HuH-7.5 (cell line): ENCODE results near the gene HDHD3.
"Not testable (repeated sequence)": the region's sequence is repeated elsewhere in the genome, so short reads cannot be mapped to it uniquely, and the experiment has no call there.

Source experiments
- DNase-seq: peaks from one replicate; pipeline ENCODE4 v3.0.0; 2011; ENCODE audit warnings: low spot score

The HDHD3 gene

GRCh38 chr9:113376634-113377567, at the start of gene HDHD3:
TSS of gene HDHD3 (minus strand) at chr9:113376986. CDS start at chr9:113374354, 2,632 bp downstream.
- peak; percentile 67 for DNase-seq

- no peak for DNase-seq
Measured at GRCh38 chr9:113425072-113425471, 48.3 kb upstream of the HDHD3 start.

GRCh38 chr9:113421726-113422125, 44.9 kb upstream of the HDHD3 start:
- DNase-seq: no peak

- no peak for DNase-seq
Measured at GRCh38 chr9:113417370-113417769, 40.6 kb upstream of the HDHD3 start.

- DNase-seq: no peak
Measured at GRCh38 chr9:113416149-113416721, 39.4 kb upstream of the HDHD3 start.

GRCh38 chr9:113410207-113410864, 33.5 kb upstream of the HDHD3 start, which contains the start of the genes C9orf43 and POLE3:
TSS of gene C9orf43 (plus strand) at chr9:113410747. CDS start at chr9:113413494, 2,747 bp downstream.
TSS of gene POLE3 (minus strand) at chr9:113410675. CDS start at chr9:113410293, 382 bp downstream.
- DNase-seq: peak; percentile 82

GRCh38 chr9:113409883-113410206, 33.1 kb upstream of the HDHD3 start:
- DNase-seq: no peak

GRCh38 chr9:113409481-113409880, 32.7 kb upstream of the HDHD3 start:
- DNase-seq: no peak

- DNase-seq: not testable (repeated sequence)
Measured at GRCh38 chr9:113406873-113407511, 30.2 kb upstream of the HDHD3 start.

- DNase-seq: not testable (repeated sequence)
Measured at GRCh38 chr9:113406353-113406752, 29.6 kb upstream of the HDHD3 start.

GRCh38 chr9:113403646-113404045, 26.9 kb upstream of the HDHD3 start:
- DNase-seq: no peak

- peak; percentile 87 for DNase-seq
Measured at GRCh38 chr9:113401027-113401792, 24.4 kb upstream of the HDHD3 start, which contains the start of gene ALAD. TSS of gene ALAD (minus strand) at chr9:113401284. CDS start at chr9:113393559, 7,725 bp downstream.

GRCh38 chr9:113399646-113400200, 22.9 kb upstream of the HDHD3 start:
- DNase-seq: no peak

GRCh38 chr9:113398796-113399195, 22.0 kb upstream of the HDHD3 start:
- DNase-seq: no peak

- no peak for DNase-seq
Measured at GRCh38 chr9:113397203-113397631, 20.4 kb upstream of the HDHD3 start.

GRCh38 chr9:113395000-113395861, 18.4 kb upstream of the HDHD3 start:
- DNase-seq: peak; percentile 62

GRCh38 chr9:113393281-113393680, 16.5 kb upstream of the HDHD3 start:
- DNase-seq: no peak

GRCh38 chr9:113391917-113392316, 15.1 kb upstream of the HDHD3 start:
- DNase-seq: no peak

GRCh38 chr9:113390192-113390960, 13.6 kb upstream of the HDHD3 start:
- no peak for DNase-seq
